ENCODE results near the gene IBA57. TPM values are rescaled to one million over a fixed set of nuclear protein-coding genes. Genes with fewer than 3 reads are reported as not detected.

IBA57 gene
- total and polyA plus RNA-seq, 2 of the 8 experiments (the other 6 are each of a cell fraction or from before 2014, with no cell fraction given) = 2.6 to 5.9 TPM

DNA sequence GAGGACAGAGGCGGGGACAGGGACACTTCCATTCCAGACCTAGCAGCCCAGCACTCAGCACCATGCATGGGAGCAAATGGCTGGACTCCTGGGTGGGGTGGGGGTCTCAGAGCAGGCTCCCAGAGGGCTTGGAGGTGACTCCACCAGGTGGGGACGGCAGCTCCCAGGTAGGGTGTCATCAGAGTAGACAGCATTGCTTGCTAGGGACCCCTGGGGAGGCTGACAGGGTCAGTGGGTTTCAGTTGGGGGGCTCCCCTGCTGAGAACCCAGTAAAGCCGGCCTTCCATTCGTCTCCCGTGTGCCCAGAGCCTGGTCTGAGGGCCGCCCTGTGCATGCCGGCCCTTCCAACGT, 20.6 kb upstream of the IBA57 start:
- Histone ChIP-seq H3K36me3 (ENCODE audit: control insufficient read depth in 2 of 4, insufficient read depth in 4 of 4, low read length in 3 of 4) (no peaks in the 10 kb centered on the region), H2BK120ac (replicated peaks; ENCODE audit: low read depth, low read length) (no peak overlapping the region), H3K23me2 (ENCODE audit: low read depth, low read length) (peaks cover 5% of the 10 kb centered on the region; the same call in 1 of the 2 replicates), H3K27me3 (replicated peaks in 1 of 4; ENCODE audit: control insufficient read depth in 3 of 4, extremely low read depth in 1 of 4, insufficient read depth in 3 of 4, low read length in 3 of 4) (no peaks in the 10 kb centered on the region), H4K8ac (ENCODE audit: extremely low read depth, insufficient read depth, low read length) (no peak overlapping the region), H2BK5ac (ENCODE audit: low read depth, low read length) (no peak overlapping the region), H4K5ac (ENCODE audit: insufficient read length, low read depth, low read length) (no peak overlapping the region), H3K27ac (ENCODE audit: low read depth, low read length) (no peak overlapping the region), H3K18ac (ENCODE audit: extremely low read depth, low read length) (no peak overlapping the region), H3K4me2 (ENCODE audit: insufficient read depth in 1 of 2, low read depth in 2 of 2, low read length in 2 of 2) (no peak overlapping the region), H2AK5ac (ENCODE audit: low read depth, low read length) (no peak overlapping the region), H3K9me3 (ENCODE audit: insufficient read depth in 2 of 2, low read depth in 1 of 2, low read length in 1 of 2) (no peaks in the 10 kb centered on the region), H3K4me1 (replicated peaks in 1 of 4; ENCODE audit: control insufficient read depth in 3 of 4, insufficient read depth in 4 of 4, low read length in 3 of 4) (peaks cover 0 to 18% (median 10%) of the 10 kb centered on the region in 4 experiments; a peak in 5 of 7 replicates), H3K23ac (ENCODE audit: insufficient read length) (no peak overlapping the region), H4K91ac (replicated peaks; ENCODE audit: insufficient read length, low read length) (no peak overlapping the region), H2BK15ac (ENCODE audit: low read length) (no peak overlapping the region), H3K56ac (replicated peaks; ENCODE audit: insufficient read length, low read depth, low read length) (no peak overlapping the region), H3K14ac (ENCODE audit: insufficient read length) (no peak overlapping the region), H3K4ac (replicated peaks; ENCODE audit: insufficient read length, low read depth, low read length) (no peak overlapping the region), H3K79me1 (ENCODE audit: low read depth, low read length) (peaks cover 23% of the 10 kb centered on the region), H2BK20ac (ENCODE audit: low read length) (no peak overlapping the region), H3K4me3 (ENCODE audit: extremely low read depth in 1 of 4, insufficient read depth in 2 of 4, low read depth in 3 of 4, low read length in 4 of 4) (no peak overlapping the region), H2BK12ac (ENCODE audit: low read depth, low read length) (no peak overlapping the region), H3K79me2 (ENCODE audit: control insufficient read depth in 1 of 2, insufficient read depth in 2 of 2, low read length in 2 of 2) (peaks cover 0 to 43% of the 10 kb centered on the region in 2 experiments; a peak in 3 of 4 replicates), H2AFZ (ENCODE audit: low read length) (no peak overlapping the region), H3K9ac (replicated peaks in 1 of 4; ENCODE audit: extremely low read depth in 1 of 4, low read depth in 3 of 4, low read length in 3 of 4) (no peak overlapping the region), H4K20me1 (replicated peaks in 1 of 2; ENCODE audit: control insufficient read depth in 1 of 2, insufficient read depth in 2 of 2, low read length in 2 of 2) (peaks cover 8 to 28% of the 10 kb centered on the region in 2 experiments)
- FAIRE-seq = no peak
- TF ChIP-seq KDM1A (IDR thresholded peaks at IDR 0.05; ENCODE audit: borderline replicate concordance, low read length) = no peak
- TF ChIP-seq CBX8 (IDR thresholded peaks at IDR 0.05; ENCODE audit: borderline replicate concordance, low read depth, low read length) = no peak
- TF ChIP-seq NANOG (IDR thresholded peaks at IDR 0.05; ENCODE audit: insufficient read depth, low read depth, low read length, poor library complexity, severe bottlenecking) = no peak
- TF ChIP-seq EGR1 (IDR thresholded peaks at IDR 0.05; ENCODE audit: borderline replicate concordance, low read depth, low read length) = no peak
- TF ChIP-seq RBBP5 (IDR thresholded peaks at IDR 0.05; ENCODE audit: borderline replicate concordance, low read depth, low read length) = no peak
- TF ChIP-seq TEAD4 (IDR thresholded peaks at IDR 0.05; ENCODE audit: low read depth, low read length) = no peak
- no peak for TF ChIP-seq ZNF274 (IDR thresholded peaks at IDR 0.05; ENCODE audit: borderline replicate concordance, extremely low read depth, low read length)
- TF ChIP-seq, protein P1, sequence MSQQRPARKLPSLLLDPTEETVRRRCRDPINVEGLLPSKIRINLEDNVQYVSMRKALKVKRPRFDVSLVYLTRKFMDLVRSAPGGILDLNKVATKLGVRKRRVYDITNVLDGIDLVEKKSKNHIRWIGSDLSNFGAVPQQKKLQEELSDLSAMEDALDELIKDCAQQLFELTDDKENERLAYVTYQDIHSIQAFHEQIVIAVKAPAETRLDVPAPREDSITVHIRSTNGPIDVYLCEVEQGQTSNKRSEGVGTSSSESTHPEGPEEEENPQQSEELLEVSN (IDR thresholded peaks at IDR 0.05) = no peak
- no peak for TF ChIP-seq TAF1 (IDR thresholded peaks at IDR 0.05; ENCODE audit: low read depth, low read length)
- TF ChIP-seq MAFK (IDR thresholded peaks at IDR 0.05; ENCODE audit: low read depth, low read length) = no peak
- no peak for DNase-seq (ENCODE audit: low read depth in 1 of 2, low spot score in 2 of 2)
- POLR2A ChIA-PET (ENCODE audit: partially characterized antibody) = interaction anchor here (1.0 to 1.8 kb wide), 2 partner anchors 12 to 20 kb away, joined by 3 to 7 read pairs; partner anchors contain the start of gene IBA57
- 95% methylated on average over 8 of the region's 8 CpGs; no CpG with 5 or more reads in 1 of the 2 experiments for WGBS, 2 experiments (ENCODE audit: extremely low coverage in 1 of 2, insufficient coverage in 1 of 2, insufficient read length in 1 of 2, insufficient replicate concordance in 2 of 2, low coverage in 1 of 2, low lambda C conversion rate in 2 of 2, missing lambda C conversion rate in 1 of 2)
- CTCF ChIA-PET (ENCODE audit: partially characterized antibody) = interaction anchor here (1.4 to 1.7 kb wide), 2 partner anchors 14 to 19 kb away, joined by 3 to 5 read pairs; no protein-coding TSS in a partner anchor
